ENCODE measurements around the gene PLAC1.

DNA sequence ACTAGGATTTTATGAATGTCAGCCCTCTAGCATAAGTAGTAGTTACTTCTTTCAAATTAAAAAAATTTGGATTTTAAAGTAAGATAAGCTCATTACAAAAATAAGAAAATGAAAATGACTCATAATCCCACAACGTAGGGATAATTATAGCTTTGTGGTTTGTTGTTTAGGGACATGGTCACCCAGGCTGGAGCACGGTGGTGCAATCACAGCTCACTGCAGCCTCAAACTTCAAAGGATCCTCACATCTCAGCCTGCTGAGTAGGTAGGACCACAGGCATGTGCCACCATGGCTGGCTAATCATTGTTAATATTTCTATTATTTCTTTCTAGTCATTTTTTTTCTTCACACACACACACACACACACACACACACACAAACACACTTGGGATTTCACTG lies 57.6 kb downstream of the PLAC1 start:
- TF ChIP-seq, protein P1, sequence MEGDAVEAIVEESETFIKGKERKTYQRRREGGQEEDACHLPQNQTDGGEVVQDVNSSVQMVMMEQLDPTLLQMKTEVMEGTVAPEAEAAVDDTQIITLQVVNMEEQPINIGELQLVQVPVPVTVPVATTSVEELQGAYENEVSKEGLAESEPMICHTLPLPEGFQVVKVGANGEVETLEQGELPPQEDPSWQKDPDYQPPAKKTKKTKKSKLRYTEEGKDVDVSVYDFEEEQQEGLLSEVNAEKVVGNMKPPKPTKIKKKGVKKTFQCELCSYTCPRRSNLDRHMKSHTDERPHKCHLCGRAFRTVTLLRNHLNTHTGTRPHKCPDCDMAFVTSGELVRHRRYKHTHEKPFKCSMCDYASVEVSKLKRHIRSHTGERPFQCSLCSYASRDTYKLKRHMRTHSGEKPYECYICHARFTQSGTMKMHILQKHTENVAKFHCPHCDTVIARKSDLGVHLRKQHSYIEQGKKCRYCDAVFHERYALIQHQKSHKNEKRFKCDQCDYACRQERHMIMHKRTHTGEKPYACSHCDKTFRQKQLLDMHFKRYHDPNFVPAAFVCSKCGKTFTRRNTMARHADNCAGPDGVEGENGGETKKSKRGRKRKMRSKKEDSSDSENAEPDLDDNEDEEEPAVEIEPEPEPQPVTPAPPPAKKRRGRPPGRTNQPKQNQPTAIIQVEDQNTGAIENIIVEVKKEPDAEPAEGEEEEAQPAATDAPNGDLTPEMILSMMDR (IDR thresholded peaks at IDR 0.05; ENCODE audit: poor library complexity, severe bottlenecking), result no peak
- TF ChIP-seq, protein P2, sequence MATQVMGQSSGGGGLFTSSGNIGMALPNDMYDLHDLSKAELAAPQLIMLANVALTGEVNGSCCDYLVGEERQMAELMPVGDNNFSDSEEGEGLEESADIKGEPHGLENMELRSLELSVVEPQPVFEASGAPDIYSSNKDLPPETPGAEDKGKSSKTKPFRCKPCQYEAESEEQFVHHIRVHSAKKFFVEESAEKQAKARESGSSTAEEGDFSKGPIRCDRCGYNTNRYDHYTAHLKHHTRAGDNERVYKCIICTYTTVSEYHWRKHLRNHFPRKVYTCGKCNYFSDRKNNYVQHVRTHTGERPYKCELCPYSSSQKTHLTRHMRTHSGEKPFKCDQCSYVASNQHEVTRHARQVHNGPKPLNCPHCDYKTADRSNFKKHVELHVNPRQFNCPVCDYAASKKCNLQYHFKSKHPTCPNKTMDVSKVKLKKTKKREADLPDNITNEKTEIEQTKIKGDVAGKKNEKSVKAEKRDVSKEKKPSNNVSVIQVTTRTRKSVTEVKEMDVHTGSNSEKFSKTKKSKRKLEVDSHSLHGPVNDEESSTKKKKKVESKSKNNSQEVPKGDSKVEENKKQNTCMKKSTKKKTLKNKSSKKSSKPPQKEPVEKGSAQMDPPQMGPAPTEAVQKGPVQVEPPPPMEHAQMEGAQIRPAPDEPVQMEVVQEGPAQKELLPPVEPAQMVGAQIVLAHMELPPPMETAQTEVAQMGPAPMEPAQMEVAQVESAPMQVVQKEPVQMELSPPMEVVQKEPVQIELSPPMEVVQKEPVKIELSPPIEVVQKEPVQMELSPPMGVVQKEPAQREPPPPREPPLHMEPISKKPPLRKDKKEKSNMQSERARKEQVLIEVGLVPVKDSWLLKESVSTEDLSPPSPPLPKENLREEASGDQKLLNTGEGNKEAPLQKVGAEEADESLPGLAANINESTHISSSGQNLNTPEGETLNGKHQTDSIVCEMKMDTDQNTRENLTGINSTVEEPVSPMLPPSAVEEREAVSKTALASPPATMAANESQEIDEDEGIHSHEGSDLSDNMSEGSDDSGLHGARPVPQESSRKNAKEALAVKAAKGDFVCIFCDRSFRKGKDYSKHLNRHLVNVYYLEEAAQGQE (IDR thresholded peaks at IDR 0.05; ENCODE audit: borderline replicate concordance), result no peak
- TF ChIP-seq MXI1 (conservative IDR thresholded peaks at IDR 0.05; ENCODE audit: poor library complexity, severe bottlenecking) (no peak), EZH2 (IDR thresholded peaks at IDR 0.05; ENCODE audit: borderline replicate concordance, insufficient read depth, low read length, poor library complexity, severe bottlenecking) (no peak), POLR2AphosphoS5 (IDR thresholded peaks at IDR 0.05) (no peak), TAF1 (IDR thresholded peaks at IDR 0.05; ENCODE audit: low read depth) (no peak), SMC3 (conservative IDR thresholded peaks at IDR 0.05; ENCODE audit: poor library complexity) (no peak), EP300 (conservative IDR thresholded peaks at IDR 0.05; ENCODE audit: poor library complexity, severe bottlenecking) (no peak)
